CD4-positive, alpha-beta T cell treated with Interleukin-4 for 4 hours (primary cell): Measurements from ENCODE around the gene TRIM75.
"Not testable (repeated sequence)": the region's sequence is repeated elsewhere in the genome, so short reads cannot be mapped to it uniquely, and the experiment has no call there.

Experiments
- DNase-seq: peaks from one replicate; pipeline ENCODE4 v3.0.0-alpha.2; 2020

Gene TRIM75

DNA sequence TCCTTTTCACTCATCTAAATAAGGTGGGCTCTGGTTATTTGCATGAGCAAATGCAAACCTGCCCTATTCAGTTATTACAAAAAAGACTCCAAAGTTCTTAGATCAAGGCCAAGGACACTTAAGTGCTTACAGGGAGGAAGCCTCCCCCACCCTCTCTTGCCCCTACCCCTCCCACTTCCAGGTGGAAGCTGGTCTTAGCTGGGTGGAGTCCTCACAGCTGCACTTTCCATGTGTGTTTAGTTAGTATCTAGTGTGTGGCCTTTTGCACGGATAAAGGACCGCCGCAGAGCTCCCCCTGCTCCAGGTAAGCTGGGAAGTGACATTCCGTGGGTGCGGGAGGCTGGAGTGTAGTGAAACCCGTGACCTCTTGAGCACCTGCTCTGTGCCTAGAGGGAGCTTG, at the start of gene TRIM75:
Gene TRIM75 (plus strand): TSS at position 222 of the 400 bp plus-strand sequence. CDS start 5,282 bp downstream, outside the sequence.
- no peak for DNase-seq

DNA sequence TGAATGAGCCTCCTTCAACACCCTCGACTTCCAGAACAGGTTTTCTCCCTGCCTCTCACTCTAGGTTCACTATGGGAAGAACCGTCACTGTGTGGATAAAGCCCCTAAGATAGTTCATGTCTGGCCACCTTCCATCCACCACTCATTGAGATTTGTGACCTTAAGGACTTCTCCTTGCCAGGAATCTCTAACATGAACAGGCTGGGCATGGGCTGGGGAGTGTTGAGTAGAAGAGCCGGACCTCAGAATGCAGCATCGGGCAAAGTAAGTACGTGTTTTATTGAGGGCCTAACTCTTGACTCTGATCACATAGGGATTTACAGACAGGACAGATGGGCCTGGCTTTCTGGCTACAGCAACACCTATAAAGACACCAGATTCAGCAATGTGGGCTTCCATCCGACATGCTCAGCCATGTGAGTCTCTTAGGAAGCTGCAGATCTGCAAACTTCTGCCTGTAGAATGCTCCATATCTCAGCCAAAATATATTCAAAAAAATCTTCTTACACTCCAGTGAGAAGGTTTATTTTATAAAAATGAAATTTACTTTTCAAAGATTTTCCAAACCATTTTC, 48.2 kb upstream of the TRIM75 start:
- no peak for DNase-seq

GRCh38 chr4:165006456-165006855, 47.2 kb upstream of the TRIM75 start:
- no peak for DNase-seq

DNA sequence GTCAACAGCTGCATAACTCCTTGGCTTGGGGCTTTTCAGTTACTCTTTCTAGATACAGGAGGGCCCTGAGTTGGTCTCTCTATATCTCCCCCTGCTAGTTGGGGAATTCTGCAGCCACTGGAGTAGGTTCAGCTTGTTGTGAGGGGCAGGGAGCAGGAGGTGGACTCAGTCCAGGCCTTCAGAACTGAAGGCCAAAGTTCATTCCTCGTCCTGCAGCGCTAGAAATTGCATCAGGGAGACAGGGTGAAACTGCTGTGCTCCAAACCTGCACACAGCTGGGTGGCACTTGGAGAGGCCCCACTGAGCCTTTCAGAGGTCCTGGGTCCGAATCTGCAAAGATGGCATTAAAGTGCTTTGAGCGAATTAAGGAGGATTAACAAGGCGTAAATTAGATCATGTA, 46.8 kb upstream of the TRIM75 start:
- no peak for DNase-seq

GRCh38 chr4:165009493-165010227, 44.0 kb upstream of the TRIM75 start:
- no peak for DNase-seq

DNA sequence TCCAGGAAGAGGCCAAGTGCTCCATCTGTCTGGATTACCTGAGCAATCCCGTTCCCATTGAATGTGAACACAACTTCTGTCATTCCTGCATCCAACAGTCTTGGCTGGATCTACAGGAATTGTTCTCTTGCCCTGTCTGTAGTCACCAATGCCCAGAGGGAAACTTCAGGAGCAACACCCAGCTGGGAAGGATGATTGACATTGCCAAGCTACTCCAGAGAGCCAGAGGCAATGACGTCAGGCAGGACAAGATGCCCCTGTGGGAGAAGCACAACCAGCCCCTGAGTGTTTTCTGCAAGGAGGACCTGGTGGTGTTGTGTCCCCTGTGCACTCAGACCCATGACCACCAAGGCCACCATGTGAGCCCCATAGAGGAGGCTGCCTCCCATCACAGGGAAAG, 43.2 kb upstream of the TRIM75 start:
- no peak for DNase-seq

DNA sequence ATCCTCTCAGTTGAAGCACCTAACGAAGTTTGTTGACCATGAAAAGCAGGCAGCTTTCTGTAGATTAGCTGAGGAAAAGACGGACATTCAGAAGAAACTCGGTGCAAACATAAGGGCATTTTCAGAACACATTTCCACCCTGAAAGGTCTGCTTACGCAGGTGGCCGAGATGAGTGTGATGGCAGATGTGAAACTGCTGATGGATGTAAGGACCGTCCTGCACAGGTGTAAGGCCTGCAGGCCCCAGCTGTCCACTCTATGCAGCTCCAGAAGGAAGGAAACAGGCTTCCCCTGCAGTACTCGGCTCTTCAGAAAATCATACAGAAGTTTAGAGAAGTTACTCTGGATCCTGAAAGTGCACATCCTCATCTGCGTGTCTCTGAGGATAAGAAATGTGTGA, 42.7 kb upstream of the TRIM75 start:
- DNase-seq, result no peak

DNA sequence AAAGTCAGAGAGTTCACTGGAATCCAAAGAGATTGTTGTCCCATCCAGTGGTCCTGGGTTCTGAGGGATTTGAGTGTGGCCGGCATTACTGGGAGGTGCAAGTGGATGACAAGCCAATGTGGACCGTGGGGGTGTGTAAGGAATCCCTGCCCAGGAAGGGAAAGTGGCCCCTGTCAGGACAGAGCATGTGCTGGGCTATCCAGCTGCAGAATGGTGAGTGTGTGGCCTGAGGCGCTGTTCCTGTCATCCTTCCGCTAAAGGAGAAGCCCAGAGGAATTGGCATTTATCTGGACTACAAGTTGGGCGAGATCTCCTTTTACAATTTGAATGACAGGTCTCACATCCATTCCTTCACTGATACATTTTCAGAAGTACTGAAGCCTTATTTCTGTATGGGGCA, 42.3 kb upstream of the TRIM75 start:
- no peak for DNase-seq

DNA sequence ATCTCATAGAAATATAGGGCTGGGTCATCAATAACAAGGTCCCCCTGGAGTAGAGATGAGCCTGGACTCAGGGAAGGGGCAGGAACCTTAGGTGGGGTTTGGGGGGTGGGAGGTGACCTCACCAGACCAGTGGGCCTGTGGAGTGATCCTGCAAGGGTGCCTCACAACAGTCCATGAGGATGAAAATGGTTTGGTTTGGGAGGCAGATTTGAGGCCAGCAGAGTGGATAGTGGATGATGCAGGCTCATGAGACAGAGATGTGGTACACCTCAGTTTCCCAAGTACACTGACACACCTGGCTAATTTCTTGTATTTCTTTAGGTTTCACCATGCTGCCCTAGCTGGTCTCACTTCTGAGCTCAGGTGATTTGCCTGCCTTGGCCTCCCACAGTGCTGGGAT, 40.0 kb upstream of the TRIM75 start:
- no peak for DNase-seq

GRCh38 chr4:165016971-165017370, 36.7 kb upstream of the TRIM75 start:
- no peak for DNase-seq

DNA sequence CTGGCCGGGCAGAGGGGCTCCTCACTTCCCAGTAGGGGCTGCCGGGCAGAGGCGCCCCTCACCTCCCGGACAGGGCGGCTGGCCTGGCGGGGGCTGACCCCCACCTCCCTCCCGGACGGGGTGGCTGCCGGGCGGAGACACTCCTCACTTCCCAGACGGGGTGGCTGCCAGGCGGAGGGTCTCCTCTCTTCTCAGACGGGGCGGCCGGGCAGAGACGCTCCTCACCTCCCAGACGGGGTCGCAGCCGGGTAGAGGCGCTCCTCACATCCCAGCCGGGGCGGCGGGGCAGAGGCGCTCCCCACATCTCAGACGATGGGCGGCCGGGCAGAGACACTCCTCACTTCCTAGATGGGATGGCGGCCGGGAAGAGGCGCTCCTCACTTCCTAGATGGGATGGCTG, 33.7 kb upstream of the TRIM75 start:
- not testable (repeated sequence) for DNase-seq

GRCh38 chr4:165025782-165026181, 27.9 kb upstream of the TRIM75 start:
- not testable (repeated sequence) for DNase-seq

DNA sequence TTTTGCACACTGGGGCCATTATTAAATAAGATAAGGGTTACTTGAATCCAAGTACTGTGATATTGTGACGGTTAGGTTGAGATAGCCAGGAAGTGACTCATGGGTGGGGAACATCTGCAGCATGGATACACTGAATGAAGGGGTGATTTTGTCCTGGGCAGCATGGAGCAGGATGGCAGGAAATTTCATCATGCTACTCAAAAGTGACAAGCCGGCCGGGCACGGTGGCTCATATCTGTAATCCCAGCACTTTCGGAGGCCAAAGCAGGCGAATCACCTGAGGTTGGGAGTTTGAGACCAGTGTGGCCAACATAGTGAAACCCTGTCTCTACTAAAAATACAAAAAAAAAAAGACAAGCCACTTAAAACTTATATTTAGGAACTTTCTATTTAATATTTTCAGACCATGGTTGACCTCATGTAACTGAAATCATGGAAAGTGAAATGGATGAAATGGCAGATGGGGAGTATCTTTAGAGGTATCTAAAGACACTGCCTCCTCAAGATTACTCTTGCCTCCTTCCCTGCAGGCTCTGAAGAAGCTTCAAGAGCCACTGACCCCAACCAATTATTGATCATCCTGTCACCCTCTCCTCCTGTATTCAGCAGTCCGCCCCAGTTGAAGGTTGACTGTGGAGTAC, 25.8 kb upstream of the TRIM75 start:
- DNase-seq, result no peak

DNA sequence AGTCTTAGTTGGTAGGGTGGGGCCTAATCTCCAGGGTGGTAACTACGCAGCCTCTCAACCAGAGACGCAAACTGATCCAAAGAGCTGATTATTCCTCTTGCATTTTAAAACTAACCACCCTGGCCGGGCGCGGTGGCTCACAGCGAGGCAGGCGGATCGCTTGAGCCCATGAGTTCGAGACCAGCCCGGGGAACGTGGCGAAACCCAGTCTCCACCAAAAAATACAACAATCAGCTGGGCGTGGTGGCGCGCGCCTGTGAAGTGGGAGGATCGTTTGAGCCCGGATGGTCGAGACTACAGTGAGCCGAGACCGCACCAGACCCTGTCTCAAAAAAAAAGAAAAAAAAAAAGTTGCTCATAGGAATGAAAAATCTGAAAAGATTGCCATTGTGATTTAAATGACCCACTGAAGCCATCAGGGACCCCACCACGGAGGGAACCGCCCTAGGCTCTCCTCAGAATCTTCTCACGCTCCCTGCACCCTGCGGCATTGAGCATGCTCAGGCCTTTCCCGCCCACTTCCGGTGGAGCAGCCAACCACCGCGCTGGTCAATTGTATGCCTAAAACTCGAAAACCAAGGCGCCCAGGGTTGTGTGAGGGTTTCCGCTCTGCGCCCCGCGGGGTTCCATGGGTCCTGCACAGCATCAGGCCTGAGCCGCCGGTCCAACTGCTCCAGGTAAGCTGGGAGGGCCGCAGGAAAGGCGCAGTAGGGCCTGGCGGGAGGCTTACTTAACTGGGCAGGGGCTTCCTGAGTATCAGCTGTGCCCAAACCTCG, 22.0 kb upstream of the TRIM75 start, which contains the start of gene TRIM60:
Gene TRIM60 (plus strand): TSS at position 564 of the 776 bp plus-strand sequence. CDS start 8,074 bp downstream, outside the sequence.
- DNase-seq, result no peak

GRCh38 chr4:165048170-165048569, 5.5 kb upstream of the TRIM75 start:
- DNase-seq, result no peak

GRCh38 chr4:165052627-165053026, 1.0 kb upstream of the TRIM75 start:
- no peak for DNase-seq

- no peak for DNase-seq
These were observed 1.9 kb downstream of the TRIM75 start for GRCh38 chr4:165055601-165056000.

GRCh38 chr4:165058666-165059065, 5.0 kb downstream of the TRIM75 start:
- DNase-seq, result no peak

- no peak for DNase-seq
These were observed 5.7 kb downstream of the TRIM75 start for GRCh38 chr4:165059386-165059785.

DNA sequence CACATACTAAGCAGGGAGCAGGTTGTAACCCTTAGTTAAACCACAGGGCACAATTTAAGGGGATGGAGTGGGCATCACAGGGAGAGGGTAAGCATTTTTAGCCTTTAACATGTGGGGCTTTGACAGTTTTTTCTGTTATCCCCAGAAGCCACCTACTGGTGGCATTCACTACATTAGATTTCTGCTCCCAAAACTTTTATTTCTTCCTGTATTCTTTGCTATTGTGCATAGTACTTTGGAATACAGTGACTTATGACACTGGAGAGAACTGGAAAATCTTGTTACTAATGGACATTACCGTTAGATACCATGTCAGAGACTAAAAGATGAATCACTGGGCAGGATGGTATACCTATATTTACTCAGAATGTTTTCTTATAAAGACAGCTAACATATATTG, 7.3 kb downstream of the TRIM75 start:
- DNase-seq, result no peak

DNA sequence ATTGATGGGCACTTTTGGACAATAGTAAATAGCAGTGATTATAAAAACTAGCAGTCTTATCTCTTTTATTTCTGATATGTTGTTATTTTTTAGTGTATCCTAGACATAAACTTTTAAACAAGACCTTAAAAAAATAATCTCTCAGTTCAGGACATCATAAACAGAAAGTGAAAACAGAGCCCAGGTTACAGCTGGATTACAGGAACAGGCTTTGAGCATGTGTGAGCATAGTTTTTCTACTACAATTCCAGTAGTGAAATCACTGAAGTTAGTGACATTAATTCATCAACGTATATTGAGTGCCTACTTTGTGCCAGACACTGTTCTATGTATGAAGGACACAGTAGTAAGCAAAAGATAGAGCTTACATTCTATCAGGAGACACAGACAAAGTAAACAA, 16.9 kb downstream of the TRIM75 start:
- no peak for DNase-seq

DNA sequence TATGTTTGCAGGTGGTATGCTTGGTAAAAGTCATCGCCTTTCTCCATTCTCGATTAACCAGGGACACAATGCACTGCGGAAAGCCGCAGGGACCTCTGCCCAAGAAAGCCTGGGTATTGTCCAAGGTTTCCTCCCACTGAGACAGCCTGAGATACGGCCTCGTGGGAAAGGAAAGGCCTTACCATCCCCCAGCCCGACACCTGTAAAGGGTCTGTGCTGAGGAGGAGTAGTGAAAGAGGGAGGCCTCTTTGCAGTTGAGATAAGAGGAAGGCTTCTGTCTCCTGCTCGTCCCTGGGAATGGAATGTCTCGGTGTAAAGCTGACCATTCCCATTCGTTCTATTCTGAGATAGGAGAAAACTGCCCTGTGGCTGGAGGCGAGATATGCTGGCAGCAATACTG, 19.7 kb downstream of the TRIM75 start:
- not testable (repeated sequence) for DNase-seq

GRCh38 chr4:165077034-165077578, 23.4 kb downstream of the TRIM75 start:
- no peak for DNase-seq
